ENCODE data around the gene TOB1.

GRCh38 chr17:50820651-50821050 lies 45.5 kb downstream of the TOB1 start:
- TF ChIP-seq MAX (IDR thresholded peaks at IDR 0.05) (no peak), EGR1 (IDR thresholded peaks at IDR 0.05) (no peak), YY1 (IDR thresholded peaks at IDR 0.05; ENCODE audit: low read depth) (no peak), EP300 (IDR thresholded peaks at IDR 0.05; ENCODE audit: borderline replicate concordance) (no peak), CEBPB (IDR thresholded peaks at IDR 0.05) (no peak), CREB1 (IDR thresholded peaks at IDR 0.05; ENCODE audit: low read depth) (no peak), TCF12 (IDR thresholded peaks at IDR 0.05; ENCODE audit: low read depth) (no peak), RAD21 (IDR thresholded peaks at IDR 0.05; ENCODE audit: low read depth) (no peak), TAF1 (IDR thresholded peaks at IDR 0.05; ENCODE audit: low read depth) (no peak), FOXM1 (IDR thresholded peaks at IDR 0.05; ENCODE audit: borderline replicate concordance, low read depth) (no peak), REST (IDR thresholded peaks at IDR 0.05; ENCODE audit: low read depth) (no peak), USF1 (IDR thresholded peaks at IDR 0.05) (no peak), NFIC (IDR thresholded peaks at IDR 0.05) (no peak), ZBTB7A (IDR thresholded peaks at IDR 0.05; ENCODE audit: low read depth) (no peak)

Data from Ishikawa (cell line).